ENCODE results near the gene SLC35D2.
"Not testable (repeated sequence)": the region's sequence is repeated elsewhere in the genome, so short reads cannot be mapped to it uniquely, and the experiment has no call there.

SLC35D2 gene

DNA sequence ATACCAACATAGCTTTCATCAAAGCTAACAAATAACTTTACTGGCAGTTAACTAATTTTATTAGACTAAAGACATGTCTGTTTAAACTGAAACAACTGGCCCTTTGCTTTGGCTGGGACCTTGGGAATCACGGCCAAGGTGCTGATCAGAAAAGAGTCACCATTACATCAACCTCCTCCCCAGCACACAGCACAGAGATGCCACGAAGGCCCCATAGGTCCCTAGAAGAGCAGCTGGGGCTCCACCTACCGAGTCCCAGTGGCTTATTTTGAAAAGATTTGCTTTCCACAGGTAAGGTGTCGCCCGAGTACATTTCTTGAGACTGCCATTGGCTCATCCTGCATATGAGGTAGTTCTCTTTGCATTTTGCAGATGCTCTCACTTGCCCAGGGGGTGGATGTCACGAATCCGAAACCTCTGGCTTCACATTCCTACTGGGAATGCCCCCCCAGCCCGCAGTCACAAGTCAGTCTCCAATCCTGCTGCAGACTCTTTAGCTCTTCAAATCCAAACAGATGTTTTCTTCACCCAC lies 62.7 kb downstream of the SLC35D2 start:
- H3K27ac Mint-ChIP-seq = no peak overlapping the region
- H3K36me3 Mint-ChIP-seq (ENCODE audit: low read depth) = peaks cover 4% of the 10 kb centered on the region
- TF ChIP-seq, protein P1, sequence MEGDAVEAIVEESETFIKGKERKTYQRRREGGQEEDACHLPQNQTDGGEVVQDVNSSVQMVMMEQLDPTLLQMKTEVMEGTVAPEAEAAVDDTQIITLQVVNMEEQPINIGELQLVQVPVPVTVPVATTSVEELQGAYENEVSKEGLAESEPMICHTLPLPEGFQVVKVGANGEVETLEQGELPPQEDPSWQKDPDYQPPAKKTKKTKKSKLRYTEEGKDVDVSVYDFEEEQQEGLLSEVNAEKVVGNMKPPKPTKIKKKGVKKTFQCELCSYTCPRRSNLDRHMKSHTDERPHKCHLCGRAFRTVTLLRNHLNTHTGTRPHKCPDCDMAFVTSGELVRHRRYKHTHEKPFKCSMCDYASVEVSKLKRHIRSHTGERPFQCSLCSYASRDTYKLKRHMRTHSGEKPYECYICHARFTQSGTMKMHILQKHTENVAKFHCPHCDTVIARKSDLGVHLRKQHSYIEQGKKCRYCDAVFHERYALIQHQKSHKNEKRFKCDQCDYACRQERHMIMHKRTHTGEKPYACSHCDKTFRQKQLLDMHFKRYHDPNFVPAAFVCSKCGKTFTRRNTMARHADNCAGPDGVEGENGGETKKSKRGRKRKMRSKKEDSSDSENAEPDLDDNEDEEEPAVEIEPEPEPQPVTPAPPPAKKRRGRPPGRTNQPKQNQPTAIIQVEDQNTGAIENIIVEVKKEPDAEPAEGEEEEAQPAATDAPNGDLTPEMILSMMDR (IDR thresholded peaks at IDR 0.05; ENCODE audit: unreplicated experiment in 3 of 3) = no peak
- no peak overlapping the region for H3K4me3 Mint-ChIP-seq
- H3K27me3 Mint-ChIP-seq (ENCODE audit: low read depth) = peaks cover 18% of the 10 kb centered on the region
- H3K9me3 Mint-ChIP-seq = no peaks in the 10 kb centered on the region
- peaks cover 5% of the 10 kb centered on the region for H3K4me1 Mint-ChIP-seq

DNA sequence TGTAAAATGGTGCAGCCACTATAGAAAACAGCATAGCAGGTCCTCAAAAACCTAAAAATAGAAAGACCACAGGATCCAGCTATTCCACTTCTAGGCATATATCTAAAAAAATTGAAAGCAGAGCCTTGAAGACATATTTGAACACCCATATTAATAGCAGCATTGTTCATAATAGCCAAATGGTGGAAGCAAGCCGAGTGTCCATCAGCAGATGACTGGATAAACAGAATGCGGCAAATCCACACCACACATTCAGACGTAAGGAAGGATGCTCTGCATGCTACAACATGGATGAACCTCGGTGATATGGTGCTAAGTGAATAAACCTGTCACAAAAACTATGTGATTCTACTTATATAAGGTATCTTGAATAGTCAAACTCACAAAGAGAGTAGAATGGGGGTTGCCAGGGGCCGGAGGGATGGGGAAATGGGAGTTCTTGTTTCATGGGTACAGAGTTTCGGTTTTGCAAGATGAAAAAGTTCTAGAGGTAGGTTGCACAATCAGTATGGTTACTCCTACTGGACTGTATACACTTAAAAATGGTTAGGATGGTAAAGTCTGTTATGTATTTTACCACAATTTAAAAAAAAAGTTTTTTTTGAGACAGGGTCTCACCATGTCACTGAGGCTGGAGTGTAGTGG lies 64.5 kb downstream of the SLC35D2 start:
- Mint-ChIP-seq H3K4me1 (peaks cover 5% of the 10 kb centered on the region), H3K9me3 (peaks cover 3% of the 10 kb centered on the region), H3K4me3 (no peak overlapping the region), H3K36me3 (ENCODE audit: low read depth) (peaks cover 7% of the 10 kb centered on the region), H3K27me3 (ENCODE audit: low read depth) (peaks cover 18% of the 10 kb centered on the region), H3K27ac (no peak overlapping the region)
- TF ChIP-seq, protein P1 (IDR thresholded peaks at IDR 0.05; ENCODE audit: unreplicated experiment in 3 of 3) = no peak

DNA sequence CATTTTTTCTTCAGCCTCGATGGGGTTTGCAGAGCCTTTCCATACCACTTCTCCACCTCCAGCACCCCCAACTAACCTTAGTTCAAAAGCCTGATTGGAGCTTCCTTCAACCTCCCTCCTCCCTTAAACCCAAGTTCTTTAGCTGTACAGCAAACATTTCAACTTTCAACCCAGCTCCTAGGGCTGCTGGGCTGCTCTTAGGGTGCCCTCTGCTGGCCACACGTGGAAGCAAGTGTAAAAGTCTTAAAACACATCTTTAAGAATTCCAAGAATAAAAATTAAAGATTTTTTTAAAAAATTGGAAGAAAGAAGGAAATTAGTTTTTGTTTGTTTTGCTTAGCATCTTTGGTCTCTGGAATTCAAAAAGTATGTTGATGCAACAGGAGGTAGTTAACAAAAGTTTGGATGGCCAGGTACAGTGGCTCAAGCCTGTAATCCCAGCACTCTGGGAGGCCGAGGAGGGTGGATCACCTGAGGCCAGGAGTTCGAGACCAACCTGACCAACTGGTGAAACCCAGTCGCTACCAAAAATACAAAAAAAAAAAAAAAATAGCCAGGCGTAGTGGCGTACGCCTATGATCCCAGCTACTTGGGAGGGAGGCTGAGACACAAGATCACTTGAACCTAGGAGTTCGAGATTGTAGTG lies 66.1 kb downstream of the SLC35D2 start:
- Mint-ChIP-seq H3K4me3 (no peak overlapping the region), H3K27ac (no peak overlapping the region), H3K9me3 (peaks cover 14% of the 10 kb centered on the region), H3K4me1 (peaks cover 5% of the 10 kb centered on the region), H3K27me3 (ENCODE audit: low read depth) (peaks cover 21% of the 10 kb centered on the region), H3K36me3 (ENCODE audit: low read depth) (peaks cover 12% of the 10 kb centered on the region)
- TF ChIP-seq, protein P1 (IDR thresholded peaks at IDR 0.05; ENCODE audit: unreplicated experiment in 3 of 3) = peak; percentile 85 to 93 (median 89)

DNA sequence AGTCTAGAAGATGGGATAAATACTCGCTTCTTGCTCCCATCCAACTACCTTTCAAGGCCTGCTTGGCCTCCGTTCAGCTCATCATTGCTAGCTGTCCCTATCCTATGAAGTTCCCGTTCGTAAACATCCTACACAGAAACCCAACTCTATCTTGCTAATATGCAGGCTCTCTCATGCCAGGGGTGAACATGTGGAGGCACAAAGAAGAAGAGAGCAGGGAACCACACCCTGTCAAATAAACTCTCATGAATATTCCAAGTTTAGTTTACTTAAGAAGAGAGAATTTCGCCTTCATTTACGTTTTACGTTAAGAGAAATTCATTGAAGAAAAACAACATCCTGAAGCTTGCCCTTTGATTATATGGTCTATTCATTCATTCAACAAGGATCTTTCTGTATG lies 73.7 kb downstream of the SLC35D2 start:
- peaks cover 19% of the 10 kb centered on the region for H3K27me3 Mint-ChIP-seq (ENCODE audit: low read depth)

DNA sequence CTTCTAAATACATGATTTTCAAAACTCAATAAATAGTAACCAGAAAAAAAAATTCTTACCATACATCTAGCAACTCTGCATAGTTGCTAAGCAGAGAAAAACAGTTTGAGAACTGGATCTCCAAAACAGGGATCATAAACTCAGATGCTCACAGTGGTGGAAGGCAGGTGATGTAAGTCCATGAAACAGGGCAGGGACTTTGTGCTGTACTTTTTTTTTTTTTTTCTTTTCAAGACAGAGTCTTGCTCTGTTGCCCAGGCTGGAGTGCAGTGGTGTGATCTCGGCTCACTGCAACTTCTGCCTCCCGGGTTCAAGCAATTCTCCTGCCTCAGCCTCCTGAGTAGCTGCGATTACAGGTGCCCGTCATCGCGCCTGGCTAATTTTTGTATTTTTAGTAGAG lies 76.6 kb downstream of the SLC35D2 start:
- H3K36me3 Mint-ChIP-seq (ENCODE audit: low read depth); H3K4me1 Mint-ChIP-seq; H3K27ac Mint-ChIP-seq; H3K9me3 Mint-ChIP-seq; H3K4me3 Mint-ChIP-seq: not testable (repeated sequence)
- peaks cover 13% of the 10 kb centered on the region for H3K27me3 Mint-ChIP-seq (ENCODE audit: low read depth)

More for the DNA sequence above, 73.7 kb downstream of the SLC35D2 start:
- H3K4me1 Mint-ChIP-seq = no peaks in the 10 kb centered on the region
- no peak overlapping the region for H3K27ac Mint-ChIP-seq
- H3K36me3 Mint-ChIP-seq (ENCODE audit: low read depth) = peaks cover 10% of the 10 kb centered on the region
- TF ChIP-seq, protein P1 (IDR thresholded peaks at IDR 0.05; ENCODE audit: unreplicated experiment in 3 of 3) = no peak
- H3K4me3 Mint-ChIP-seq = no peak overlapping the region
- H3K9me3 Mint-ChIP-seq = peaks cover 25% of the 10 kb centered on the region

DNA sequence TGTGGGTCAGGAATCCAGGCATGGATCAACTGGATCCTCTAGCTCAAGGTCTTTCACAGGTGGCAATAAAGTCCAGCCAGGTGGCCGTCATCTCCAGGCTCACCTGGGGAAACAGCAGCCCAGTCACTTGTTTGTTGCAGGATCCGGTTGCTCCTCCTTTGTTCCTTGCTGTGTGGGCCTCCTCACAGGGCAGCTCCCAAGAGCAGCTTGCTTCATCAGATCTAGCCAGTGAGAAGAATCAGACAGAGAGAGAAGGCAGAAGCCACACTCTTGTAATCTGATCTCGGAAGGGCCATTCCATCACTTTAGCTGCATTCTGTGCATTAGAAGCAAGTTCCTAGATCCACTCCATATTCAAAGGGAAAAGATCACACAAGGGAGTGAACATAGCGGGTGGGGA lies 78.3 kb downstream of the SLC35D2 start:
- Mint-ChIP-seq H3K27ac (no peak overlapping the region), H3K9me3 (no peaks in the 10 kb centered on the region), H3K4me3 (no peak overlapping the region), H3K4me1 (no peaks in the 10 kb centered on the region), H3K36me3 (ENCODE audit: low read depth) (no peaks in the 10 kb centered on the region), H3K27me3 (ENCODE audit: low read depth) (peaks cover 13% of the 10 kb centered on the region)
- TF ChIP-seq, protein P1 (IDR thresholded peaks at IDR 0.05; ENCODE audit: unreplicated experiment in 3 of 3) = no peak
